ENCODE data around the gene LGR6. TPM values are rescaled to one million over a fixed set of nuclear protein-coding genes. Genes with fewer than 3 reads are reported as not detected.

LGR6 gene
- total and polyA plus RNA-seq, 2 donors (not counting 1 experiment from before 2014, with no cell fraction given) = 0.28 TPM; not detected in 1

DNA sequence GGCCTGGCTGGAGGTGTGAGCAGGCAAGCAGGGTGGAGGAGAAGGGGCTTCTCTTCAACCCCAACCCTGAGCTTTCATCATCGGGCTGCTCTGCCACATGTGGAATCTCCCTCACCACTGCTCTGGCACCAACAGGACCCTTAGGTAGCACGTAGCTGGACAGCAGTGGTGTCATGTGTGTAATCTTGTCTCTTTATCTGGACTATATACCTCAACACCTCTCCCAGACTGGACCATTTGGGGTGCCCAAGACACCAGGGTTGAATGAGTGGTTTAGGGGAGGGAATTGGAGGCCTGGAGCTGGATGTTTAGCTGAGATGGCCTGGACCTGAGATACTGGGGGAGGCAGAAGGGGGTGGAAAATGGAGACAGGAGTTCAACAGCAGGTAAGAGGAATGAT lies 85.2 kb downstream of the LGR6 start:
- no peak for ATAC-seq (ENCODE audit: low read depth)
- Mint-ChIP-seq H3K4me3 (no peak overlapping the region), H3K9me3 (ENCODE audit: insufficient read depth) (no peaks in the 10 kb centered on the region), H3K4me1 (no peaks in the 10 kb centered on the region), H3K27ac (no peak overlapping the region), H3K27me3 (peaks cover 25% of the 10 kb centered on the region)
- Histone ChIP-seq H3K9me3 (ENCODE audit: control extremely low read depth in 1 of 3, control insufficient read depth in 2 of 3, insufficient read depth in 1 of 3, low read length in 2 of 3) (peaks cover 0 to 3% (median 0%) of the 10 kb centered on the region in 3 donors), H3K27ac (ENCODE audit: low read length in 2 of 2) (no peak overlapping the region), H3K4me2 (replicated peaks; ENCODE audit: low read depth, low read length, poor library complexity, severe bottlenecking) (no peak overlapping the region), H3K9ac (ENCODE audit: low read length) (no peak overlapping the region), H3K4me3 (ENCODE audit: control extremely low read depth in 1 of 5, extremely low read depth in 1 of 5, insufficient read depth in 1 of 5, low read depth in 2 of 5, low read length in 4 of 5) (no peak overlapping the region), H3K27me3 (replicated peaks in 1 of 4; ENCODE audit: control extremely low read depth in 1 of 4, control insufficient read depth in 3 of 4, insufficient read depth in 4 of 4, low read length in 3 of 4) (peaks cover 0 to 13% (median 2%) of the 10 kb centered on the region in 4 experiments), H3K36me3 (replicated peaks in 1 of 2; ENCODE audit: control extremely low read depth in 1 of 2, control insufficient read depth in 1 of 2, extremely low read depth in 1 of 2, insufficient read depth in 2 of 2, low read length in 1 of 2) (no peaks in the 10 kb centered on the region), H4K20me1 (ENCODE audit: control insufficient read depth, insufficient read depth, low read length, poor library complexity, severe bottlenecking) (no peaks in the 10 kb centered on the region), H3K79me2 (ENCODE audit: control insufficient read depth, insufficient read depth, low read length) (no peaks in the 10 kb centered on the region), H2AFZ (ENCODE audit: insufficient read depth, low read depth, low read length, poor library complexity, severe bottlenecking) (no peak overlapping the region), H3K4me1 (ENCODE audit: control insufficient read depth in 2 of 2, insufficient read depth in 2 of 2, low read length in 2 of 2) (no peaks in the 10 kb centered on the region)
- DNase-seq = no peak
- ChIA-PET CTCF (interaction anchor here (0.6 kb wide), 1 partner anchor 11 kb away, joined by 3 read pairs; no protein-coding TSS in a partner anchor), POLR2A (no interaction called here)
- no CpG with 5 or more reads among the region's 2 CpGs for WGBS (ENCODE audit: insufficient coverage)
- intact Hi-C loops (cut with micrococcal nuclease) = no loop called here
- TF ChIP-seq, protein P1, sequence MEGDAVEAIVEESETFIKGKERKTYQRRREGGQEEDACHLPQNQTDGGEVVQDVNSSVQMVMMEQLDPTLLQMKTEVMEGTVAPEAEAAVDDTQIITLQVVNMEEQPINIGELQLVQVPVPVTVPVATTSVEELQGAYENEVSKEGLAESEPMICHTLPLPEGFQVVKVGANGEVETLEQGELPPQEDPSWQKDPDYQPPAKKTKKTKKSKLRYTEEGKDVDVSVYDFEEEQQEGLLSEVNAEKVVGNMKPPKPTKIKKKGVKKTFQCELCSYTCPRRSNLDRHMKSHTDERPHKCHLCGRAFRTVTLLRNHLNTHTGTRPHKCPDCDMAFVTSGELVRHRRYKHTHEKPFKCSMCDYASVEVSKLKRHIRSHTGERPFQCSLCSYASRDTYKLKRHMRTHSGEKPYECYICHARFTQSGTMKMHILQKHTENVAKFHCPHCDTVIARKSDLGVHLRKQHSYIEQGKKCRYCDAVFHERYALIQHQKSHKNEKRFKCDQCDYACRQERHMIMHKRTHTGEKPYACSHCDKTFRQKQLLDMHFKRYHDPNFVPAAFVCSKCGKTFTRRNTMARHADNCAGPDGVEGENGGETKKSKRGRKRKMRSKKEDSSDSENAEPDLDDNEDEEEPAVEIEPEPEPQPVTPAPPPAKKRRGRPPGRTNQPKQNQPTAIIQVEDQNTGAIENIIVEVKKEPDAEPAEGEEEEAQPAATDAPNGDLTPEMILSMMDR (IDR thresholded peaks at IDR 0.05) = no peak
- no peak for TF ChIP-seq EZH2 (IDR thresholded peaks at IDR 0.05; ENCODE audit: borderline replicate concordance, insufficient read depth, low read depth, low read length, poor library complexity, severe bottlenecking)

DNA sequence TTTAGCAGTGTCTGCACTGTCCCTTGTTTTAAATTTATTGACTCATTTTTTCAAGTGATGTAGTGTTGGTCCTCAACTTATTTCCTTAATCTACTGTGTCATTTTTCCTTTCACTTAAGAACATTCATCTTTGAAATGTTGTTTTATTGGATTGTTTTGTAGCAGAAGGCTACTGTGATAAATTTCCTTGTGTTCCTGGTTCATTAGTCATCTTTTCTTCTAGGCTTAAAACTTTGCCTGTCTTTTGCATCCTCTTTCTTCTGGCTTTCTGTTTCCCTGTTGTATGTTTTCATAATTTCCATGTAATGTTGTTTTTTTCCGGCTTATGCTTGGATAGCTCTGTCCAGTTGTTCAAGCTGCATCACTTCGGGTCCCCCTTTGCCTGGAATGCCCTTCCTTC lies 86.2 kb downstream of the LGR6 start:
- H3K27me3 ChIP-seq (replicated peaks in 1 of 4; ENCODE audit: control extremely low read depth in 1 of 4, control insufficient read depth in 3 of 4, insufficient read depth in 4 of 4, low read length in 3 of 4) = peaks cover 0 to 8% (median 2%) of the 10 kb centered on the region in 4 experiments
- no peaks in the 10 kb centered on the region for H4K20me1 ChIP-seq (ENCODE audit: control insufficient read depth, insufficient read depth, low read length, poor library complexity, severe bottlenecking)
- no peak overlapping the region for H3K4me3 ChIP-seq (ENCODE audit: control extremely low read depth in 1 of 5, extremely low read depth in 1 of 5, insufficient read depth in 1 of 5, low read depth in 2 of 5, low read length in 4 of 5)
- no peaks in the 10 kb centered on the region for H3K9me3 Mint-ChIP-seq (ENCODE audit: insufficient read depth)
- 100% methylated on average over 1 of the region's 2 CpGs for WGBS (ENCODE audit: insufficient coverage)
- H3K27ac Mint-ChIP-seq = no peak overlapping the region
- H3K4me1 Mint-ChIP-seq = no peaks in the 10 kb centered on the region
- intact Hi-C loops (cut with micrococcal nuclease) = no loop called here
- H3K36me3 ChIP-seq (replicated peaks in 1 of 2; ENCODE audit: control extremely low read depth in 1 of 2, control insufficient read depth in 1 of 2, extremely low read depth in 1 of 2, insufficient read depth in 2 of 2, low read length in 1 of 2) = no peaks in the 10 kb centered on the region
- ChIA-PET CTCF (no interaction called here), POLR2A (no interaction called here)
- ATAC-seq (ENCODE audit: low read depth) (no peak), DNase-seq (no peak)
- peaks cover 0 to 3% (median 0%) of the 10 kb centered on the region in 3 donors for H3K9me3 ChIP-seq (ENCODE audit: control extremely low read depth in 1 of 3, control insufficient read depth in 2 of 3, insufficient read depth in 1 of 3, low read length in 2 of 3)
- no peak overlapping the region for H3K27ac ChIP-seq (ENCODE audit: low read length in 2 of 2)
- H3K9ac ChIP-seq (ENCODE audit: low read length) = no peak overlapping the region
- no peak overlapping the region for H3K4me3 Mint-ChIP-seq
- TF ChIP-seq, protein P1 (IDR thresholded peaks at IDR 0.05) = no peak
- no peak for TF ChIP-seq EZH2 (IDR thresholded peaks at IDR 0.05; ENCODE audit: borderline replicate concordance, insufficient read depth, low read depth, low read length, poor library complexity, severe bottlenecking)
- no peak overlapping the region for H3K4me2 ChIP-seq (replicated peaks; ENCODE audit: low read depth, low read length, poor library complexity, severe bottlenecking)
- no peaks in the 10 kb centered on the region for H3K4me1 ChIP-seq (ENCODE audit: control insufficient read depth in 2 of 2, insufficient read depth in 2 of 2, low read length in 2 of 2)
- no peak overlapping the region for H2AFZ ChIP-seq (ENCODE audit: insufficient read depth, low read depth, low read length, poor library complexity, severe bottlenecking)
- no peaks in the 10 kb centered on the region for H3K79me2 ChIP-seq (ENCODE audit: control insufficient read depth, insufficient read depth, low read length)
- peaks cover 22% of the 10 kb centered on the region for H3K27me3 Mint-ChIP-seq
